H1 (cell line): ENCODE data around the gene NR5A1. TPM values are rescaled to one million over a fixed set of nuclear protein-coding genes. Genes with fewer than 3 reads are reported as not detected.

Experiments
- CTCF ChIA-PET: fragments of 300-600 bp; sonication (Branson Sonifier 250); formaldehyde crosslinking; loops from one replicate; lab custom pipeline; 2021; ENCODE audit not compliant: partially characterized antibody; lab: Charles Lee
- POLR2A ChIA-PET: fragments of 300-600 bp; sonication (Branson Sonifier 250); formaldehyde crosslinking; loops from one replicate; lab custom pipeline; 2021; ENCODE audit warnings: inconsistent platforms; ENCODE audit not compliant: partially characterized antibody; lab: Charles Lee
- DNase-seq, 2 experiments: peaks; one replicate each; pipeline versions ENCODE4 v3.0.0 to v3.0.0-alpha.2; 2010 to 2022; ENCODE audit warnings: low spot score in 2 of 2, low read depth in 1 of 2, mixed read lengths in 1 of 2
- FAIRE-seq: peaks from 2 replicates; lab custom pipeline; 2011; peaks lifted over from hg19 to GRCh38; lab: Jason Lieb, UNC
- H2AFZ ChIP-seq: 2 replicates; pipeline ENCODE4 v1.8.1; 2012; ENCODE audit warnings: low read length, inconsistent platforms
- H2AK5ac ChIP-seq: 2 replicates; pipeline ENCODE4 v1.6.1; 2013; ENCODE audit warnings: low read depth, low read length
- H2BK120ac ChIP-seq: replicated peaks from 2 replicates; pipeline ENCODE3; 2013; ENCODE audit warnings: low read depth, low read length, inconsistent platforms
- H2BK12ac ChIP-seq: 2 replicates; pipeline ENCODE4 v1.6.1; 2013; ENCODE audit warnings: low read depth, low read length
- H2BK15ac ChIP-seq: 2 replicates; pipeline ENCODE4 v1.6.1; 2013; ENCODE audit warnings: low read length
- H2BK20ac ChIP-seq: 2 replicates; pipeline ENCODE4 v1.6.1; 2013; ENCODE audit warnings: low read length
- H2BK5ac ChIP-seq: 2 replicates; pipeline ENCODE4 v1.6.1; 2013; ENCODE audit warnings: low read depth, low read length
- H3K14ac ChIP-seq: 2 replicates; pipeline ENCODE4 v1.6.1; 2013; ENCODE audit warnings: inconsistent platforms; ENCODE audit not compliant: insufficient read length
- H3K18ac ChIP-seq: 2 replicates; pipeline ENCODE4 v1.6.1; 2013; ENCODE audit warnings: low read length; ENCODE audit errors: extremely low read depth
- H3K23ac ChIP-seq: 2 replicates; pipeline ENCODE4 v1.6.1; 2013; ENCODE audit warnings: inconsistent platforms; ENCODE audit not compliant: insufficient read length
- H3K23me2 ChIP-seq: 2 replicates; pipeline ENCODE4 v1.6.1; 2013; ENCODE audit warnings: low read depth, low read length
- H3K27ac ChIP-seq: 2 replicates; pipeline ENCODE4 v1.6.1; 2011; ENCODE audit warnings: low read depth, low read length, inconsistent platforms
- H3K27me3 ChIP-seq, 4 experiments: replicated peaks in 1 of 4; 1 replicate in 1 of 4; 2 replicates in 3 of 4; pipeline versions ENCODE4 v1.6.1 to v1.8.1; 2011 to 2013; ENCODE audit warnings: low read length in 3 of 4, mild to moderate bottlenecking in 3 of 4, inconsistent platforms in 2 of 4, mixed read lengths in 2 of 4, moderate library complexity in 1 of 4; ENCODE audit not compliant: control insufficient read depth in 3 of 4, insufficient read depth in 3 of 4; ENCODE audit errors: extremely low read depth in 1 of 4
- H3K36me3 ChIP-seq, 4 experiments: 2 replicates each; pipeline versions ENCODE4 v1.6.1 to v1.8.1; 2011 to 2013; ENCODE audit warnings: mild to moderate bottlenecking in 4 of 4, low read length in 3 of 4, moderate library complexity in 2 of 4, control low read depth in 1 of 4, inconsistent platforms in 1 of 4; ENCODE audit not compliant: insufficient read depth in 4 of 4, control insufficient read depth in 2 of 4
- H3K4ac ChIP-seq: replicated peaks from 2 replicates; pipeline ENCODE3; 2013; ENCODE audit warnings: low read length, low read depth, mixed read lengths, inconsistent platforms; ENCODE audit not compliant: insufficient read length
- H3K4me1 ChIP-seq, 4 experiments: replicated peaks in 1 of 4; 1 replicate in 1 of 4; 2 replicates in 3 of 4; pipeline versions ENCODE4 v1.6.1 to v1.8.1; 2011 to 2013; ENCODE audit warnings: low read length in 3 of 4, inconsistent platforms in 2 of 4, mixed read lengths in 1 of 4; ENCODE audit not compliant: insufficient read depth in 4 of 4, control insufficient read depth in 3 of 4
- H3K4me2 ChIP-seq, 2 experiments: 2 replicates each; pipeline versions ENCODE4 v1.6.1 to v1.8.1; 2011 to 2013; ENCODE audit warnings: low read depth in 2 of 2, low read length in 2 of 2, control low read depth in 1 of 2, inconsistent platforms in 1 of 2, mild to moderate bottlenecking in 1 of 2; ENCODE audit not compliant: insufficient read depth in 1 of 2
- H3K4me3 ChIP-seq, 4 experiments: fragments of 200-600, 300-600 bp in 1 of 4; sonication (generic), shearing (Covaris generic), sonication (Bioruptor Twin) in 1 of 4; 2 replicates each; pipeline versions ENCODE4 v1.5.1 to v1.8.1; 2011 to 2016; ENCODE audit warnings: low read length in 4 of 4, low read depth in 3 of 4, control low read depth in 2 of 4, inconsistent platforms in 2 of 4, mild to moderate bottlenecking in 2 of 4, mixed read lengths in 1 of 4, moderate library complexity in 1 of 4; ENCODE audit not compliant: insufficient read depth in 2 of 4; ENCODE audit errors: extremely low read depth in 1 of 4
- H3K56ac ChIP-seq: replicated peaks from 2 replicates; pipeline ENCODE3; 2013; ENCODE audit warnings: low read depth, mild to moderate bottlenecking, mixed read lengths, low read length, inconsistent platforms; ENCODE audit not compliant: insufficient read length
- H3K79me1 ChIP-seq: 2 replicates; pipeline ENCODE4 v1.6.1; 2013; ENCODE audit warnings: low read depth, low read length, control low read depth
- H3K79me2 ChIP-seq, 2 experiments: 2 replicates each; pipeline versions ENCODE4 v1.6.1 to v1.8.1; 2012 to 2013; ENCODE audit warnings: low read length in 2 of 2, mild to moderate bottlenecking in 2 of 2, inconsistent platforms in 1 of 2; ENCODE audit not compliant: insufficient read depth in 2 of 2, control insufficient read depth in 1 of 2
- H3K9ac ChIP-seq, 4 experiments: replicated peaks in 1 of 4; 1 replicate in 1 of 4; 2 replicates in 3 of 4; pipeline versions ENCODE4 v1.6.1 to v1.8.1; 2011 to 2013; ENCODE audit warnings: low read depth in 3 of 4, low read length in 3 of 4, control low read depth in 2 of 4, mild to moderate bottlenecking in 2 of 4, moderate library complexity in 2 of 4, inconsistent platforms in 1 of 4; ENCODE audit errors: extremely low read depth in 1 of 4
- H3K9me3 ChIP-seq, 2 experiments: 2 replicates each; pipeline versions ENCODE4 v1.6.1 to v1.8.1; 2012 to 2013; ENCODE audit warnings: mild to moderate bottlenecking in 2 of 2, moderate library complexity in 2 of 2, control low read depth in 1 of 2, inconsistent platforms in 1 of 2, low read depth in 1 of 2, low read length in 1 of 2, mixed read lengths in 1 of 2; ENCODE audit not compliant: insufficient read depth in 2 of 2
- H4K20me1 ChIP-seq, 2 experiments: replicated peaks in 1 of 2; 2 replicates each; pipeline versions ENCODE3 to v1.8.1; 2011 to 2013; ENCODE audit warnings: inconsistent platforms in 2 of 2, low read length in 2 of 2, mild to moderate bottlenecking in 1 of 2; ENCODE audit not compliant: insufficient read depth in 2 of 2, control insufficient read depth in 1 of 2
- H4K5ac ChIP-seq: 2 replicates; pipeline ENCODE4 v1.6.1; 2013; ENCODE audit warnings: low read length, low read depth, mixed read lengths, inconsistent platforms; ENCODE audit not compliant: insufficient read length
- H4K8ac ChIP-seq: 2 replicates; pipeline ENCODE4 v1.8.0; 2013; ENCODE audit warnings: mild to moderate bottlenecking, moderate library complexity, low read length, inconsistent platforms; ENCODE audit not compliant: insufficient read depth; ENCODE audit errors: extremely low read depth
- H4K91ac ChIP-seq: replicated peaks from 2 replicates; pipeline ENCODE3; 2013; ENCODE audit warnings: low read length, mixed read lengths, inconsistent platforms; ENCODE audit not compliant: insufficient read length
- BACH1 ChIP-seq: IDR thresholded peaks from 2 replicates; pipeline ENCODE4 v1.6.1; 2012; ENCODE audit warnings: low read length, improper control_type of control experiment
- EGR1 ChIP-seq: IDR thresholded peaks from 2 replicates; pipeline ENCODE4 v1.6.1; 2011; ENCODE audit warnings: low read depth, low read length, borderline replicate concordance
- EZH2 ChIP-seq: fragments of 200-600 bp; sonication (generic); IDR thresholded peaks from 2 replicates; pipeline ENCODE4 v1.7.1; 2012; ENCODE audit warnings: low read depth, mild to moderate bottlenecking, moderate library complexity, low read length, inconsistent platforms; ENCODE audit not compliant: severe bottlenecking
- HDAC6 ChIP-seq: IDR thresholded peaks from one replicate; pipeline ENCODE4 v1.7.1; 2012; ENCODE audit warnings: low read depth, mild to moderate bottlenecking, inconsistent platforms, low read length, moderate library complexity
- KDM1A ChIP-seq: fragments of 200-600, 300-600 bp; sonication (generic); IDR thresholded peaks from 2 replicates; pipeline ENCODE4 v1.7.1; 2016; ENCODE audit warnings: mild to moderate bottlenecking, low read length, borderline replicate concordance
- RNF2 ChIP-seq: fragments of 200-900, 300-1000 bp; sonication (generic); IDR thresholded peaks from 2 replicates; pipeline ENCODE4 v1.7.1; 2016; ENCODE audit warnings: borderline replicate concordance, low read depth, mild to moderate bottlenecking, antibody characterized with exemption, low read length; ENCODE audit not compliant: poor library complexity, severe bottlenecking; ENCODE audit errors: missing control alignments
- ZNF274 ChIP-seq: IDR thresholded peaks from 2 replicates; pipeline ENCODE4 v1.7.0; 2012; ENCODE audit warnings: low read length, borderline replicate concordance; ENCODE audit errors: extremely low read depth
- WGBS, 2 experiments: shearing (Covaris generic) in 1 of 2; methylation state at CpG; one replicate each; pipeline versions ENCODE4 v1.1.6 to v1.1.7; 2013 to 2015; ENCODE audit warnings: low lambda C conversion rate in 2 of 2, mixed read lengths in 2 of 2, inconsistent platforms in 1 of 2, low coverage in 1 of 2, missing lambda C conversion rate in 1 of 2; ENCODE audit not compliant: insufficient replicate concordance in 2 of 2, insufficient coverage in 1 of 2, insufficient read length in 1 of 2; ENCODE audit errors: extremely low coverage in 1 of 2, missing lambda C conversion rate in 1 of 2; 5-methylcytosine and 5-hydroxymethylcytosine counted together
- polyA plus RNA-seq, 7 experiments: library from polyadenylated mRNA; depleted of rRNA in 3 of 7; stranded (reverse) in 5 of 7; unstranded in 2 of 7; fragments of >200 nt in 5 of 7; fragments of 200-250 nt in 2 of 7; gene quantifications; 1 replicate in 5 of 7; 2 replicates in 1 of 7; 4 replicates in 1 of 7; pipeline versions ENCODE4 v1.2.1 to v1.2.3, GENCODE V29; 2011 to 2013; ENCODE audit warnings: missing spikeins in 2 of 7, mixed read lengths in 2 of 7
- total RNA-seq: library from RNA; stranded (reverse); fragmentation: NEBNext Ultra II Directional; extraction: Animal tissue kit (Norgen Biotek cat#: 25700); gene quantifications from 2 replicates; pipeline ENCODE4 v1.2.1, GENCODE V29; 2021
- TF ChIP-seq, protein P1 (sequence below): IDR thresholded peaks from 2 replicates; pipeline ENCODE4 v1.6.1; 2012; ENCODE audit warnings: low read length, inconsistent platforms
- TF ChIP-seq, protein P2 (sequence below), 3 experiments: IDR thresholded peaks; 1 replicate in 2 of 3; 2 replicates in 1 of 3; pipeline versions ENCODE4 v1.5.1 to v1.6.1; 2011; ENCODE audit warnings: low read length in 3 of 3, mild to moderate bottlenecking in 3 of 3, inconsistent platforms in 2 of 3, low read depth in 1 of 3, moderate library complexity in 1 of 3; ENCODE audit not compliant: insufficient read depth in 1 of 3; ENCODE audit errors: control extremely low read depth in 1 of 3

The NR5A1 gene
- total and polyA plus RNA-seq, 2 of the 8 experiments (the other 6 are each of a cell fraction or from before 2014, with no cell fraction given), result 0.29 to 0.58 TPM

DNA sequence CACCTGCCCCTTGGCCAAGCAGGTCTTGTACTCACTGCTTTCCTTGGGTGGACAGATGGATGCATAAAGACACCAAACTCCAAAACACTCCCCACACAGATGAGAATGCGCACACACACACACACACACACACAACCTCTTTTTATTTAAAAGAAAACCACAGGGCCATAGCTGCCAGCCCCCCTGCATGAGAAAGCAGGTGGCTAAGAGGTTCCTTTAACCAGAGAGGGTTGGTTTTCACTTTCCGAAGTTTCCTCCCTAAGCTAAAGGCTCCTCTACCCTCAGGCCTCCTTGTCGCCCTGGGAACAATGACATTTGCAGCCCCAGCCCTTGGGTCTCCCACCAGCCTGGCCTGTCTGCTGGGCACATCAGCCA, 11.1 kb downstream of the NR5A1 start:
- H4K20me1 ChIP-seq, result peaks cover 0 to 2% of the 10 kb centered on the region in 2 experiments
- no peaks in the 10 kb centered on the region for H3K36me3 ChIP-seq
- H3K23ac ChIP-seq, result no peak overlapping the region
- H2AK5ac ChIP-seq, result no peak overlapping the region
- H3K56ac ChIP-seq, result no peak overlapping the region
- no peak overlapping the region for H3K4me2 ChIP-seq
- CTCF ChIA-PET, result interaction anchor here (1.2 to 2.8 kb wide), 6 partner anchors 7 to 215 kb away, joined by 4 to 9 read pairs (median 6); no protein-coding TSS in a partner anchor
- no peaks in the 10 kb centered on the region for H3K79me1 ChIP-seq
- FAIRE-seq (no peak), DNase-seq (no peak)
- no peaks in the 10 kb centered on the region for H3K79me2 ChIP-seq
- no peak overlapping the region for H2BK12ac ChIP-seq
- no peak overlapping the region for H2BK5ac ChIP-seq
- no peak overlapping the region for H3K14ac ChIP-seq
- no peak overlapping the region; the same call in 1 of the 2 replicates for H4K8ac ChIP-seq
- H3K9me3 ChIP-seq, result no peaks in the 10 kb centered on the region
- no peak overlapping the region for H2BK120ac ChIP-seq
- H3K4me3 ChIP-seq, result no peak overlapping the region
- H4K5ac ChIP-seq, result no peak overlapping the region
- H3K9ac ChIP-seq, result no peak overlapping the region
- no peak overlapping the region for H2BK15ac ChIP-seq
- POLR2A ChIA-PET, result interaction anchor here (3.6 kb wide), 1 partner anchor 9 kb away, joined by 11 read pairs; no protein-coding TSS in a partner anchor
- H3K18ac ChIP-seq, result no peak overlapping the region
- 91% methylated on average over 3 of the region's 3 CpGs; no CpG with 5 or more reads in 1 of the 2 experiments for WGBS, 2 experiments
- no peak overlapping the region for H4K91ac ChIP-seq
- no peak overlapping the region for H2BK20ac ChIP-seq
- no peaks in the 10 kb centered on the region for H3K23me2 ChIP-seq
- no peak overlapping the region for H2AFZ ChIP-seq
- H3K27me3 ChIP-seq, result peaks cover 0 to 5% (median 3%) of the 10 kb centered on the region in 4 experiments; a peak in 5 of 7 replicates
- peaks cover 0 to 2% (median 0%) of the 10 kb centered on the region in 4 experiments; a peak in 2 of 7 replicates for H3K4me1 ChIP-seq
- H3K4ac ChIP-seq, result no peak overlapping the region
- H3K27ac ChIP-seq, result no peak overlapping the region
- TF ChIP-seq, protein P1, sequence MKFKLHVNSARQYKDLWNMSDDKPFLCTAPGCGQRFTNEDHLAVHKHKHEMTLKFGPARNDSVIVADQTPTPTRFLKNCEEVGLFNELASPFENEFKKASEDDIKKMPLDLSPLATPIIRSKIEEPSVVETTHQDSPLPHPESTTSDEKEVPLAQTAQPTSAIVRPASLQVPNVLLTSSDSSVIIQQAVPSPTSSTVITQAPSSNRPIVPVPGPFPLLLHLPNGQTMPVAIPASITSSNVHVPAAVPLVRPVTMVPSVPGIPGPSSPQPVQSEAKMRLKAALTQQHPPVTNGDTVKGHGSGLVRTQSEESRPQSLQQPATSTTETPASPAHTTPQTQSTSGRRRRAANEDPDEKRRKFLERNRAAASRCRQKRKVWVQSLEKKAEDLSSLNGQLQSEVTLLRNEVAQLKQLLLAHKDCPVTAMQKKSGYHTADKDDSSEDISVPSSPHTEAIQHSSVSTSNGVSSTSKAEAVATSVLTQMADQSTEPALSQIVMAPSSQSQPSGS, result no peak
- TF ChIP-seq EZH2 (no peak), EGR1 (no peak), HDAC6 (no peak), BACH1 (no peak), KDM1A (no peak), ZNF274 (no peak), RNF2 (no peak)
- TF ChIP-seq, protein P2, sequence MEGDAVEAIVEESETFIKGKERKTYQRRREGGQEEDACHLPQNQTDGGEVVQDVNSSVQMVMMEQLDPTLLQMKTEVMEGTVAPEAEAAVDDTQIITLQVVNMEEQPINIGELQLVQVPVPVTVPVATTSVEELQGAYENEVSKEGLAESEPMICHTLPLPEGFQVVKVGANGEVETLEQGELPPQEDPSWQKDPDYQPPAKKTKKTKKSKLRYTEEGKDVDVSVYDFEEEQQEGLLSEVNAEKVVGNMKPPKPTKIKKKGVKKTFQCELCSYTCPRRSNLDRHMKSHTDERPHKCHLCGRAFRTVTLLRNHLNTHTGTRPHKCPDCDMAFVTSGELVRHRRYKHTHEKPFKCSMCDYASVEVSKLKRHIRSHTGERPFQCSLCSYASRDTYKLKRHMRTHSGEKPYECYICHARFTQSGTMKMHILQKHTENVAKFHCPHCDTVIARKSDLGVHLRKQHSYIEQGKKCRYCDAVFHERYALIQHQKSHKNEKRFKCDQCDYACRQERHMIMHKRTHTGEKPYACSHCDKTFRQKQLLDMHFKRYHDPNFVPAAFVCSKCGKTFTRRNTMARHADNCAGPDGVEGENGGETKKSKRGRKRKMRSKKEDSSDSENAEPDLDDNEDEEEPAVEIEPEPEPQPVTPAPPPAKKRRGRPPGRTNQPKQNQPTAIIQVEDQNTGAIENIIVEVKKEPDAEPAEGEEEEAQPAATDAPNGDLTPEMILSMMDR (IDR thresholded peaks at IDR 0.05; ENCODE audit: control extremely low read depth in 1 of 3, insufficient read depth in 1 of 3, low read depth in 1 of 3, low read length in 3 of 3), result no peak
